Liver (tissue), 9 donors: ENCODE measurements around the gene TRIM4. TPM values are rescaled to one million over a fixed set of nuclear protein-coding genes. Genes with fewer than 3 reads are reported as not detected.
"Not testable (repeated sequence)": the region's sequence is repeated elsewhere in the genome, so short reads cannot be mapped to it uniquely, and the experiment has no call there.

Experiments
- DNase-seq: peaks from one replicate; pipeline ENCODE4 v3.0.0-alpha.2; 2017; ENCODE audit warnings: low spot score
- H3K27ac ChIP-seq, 2 donors: one replicate each; pipeline ENCODE4 v1.7.0; 2013; ENCODE audit warnings: inconsistent platforms in 2 of 2, low read length in 2 of 2, control low read depth in 1 of 2, low read depth in 1 of 2, mild to moderate bottlenecking in 1 of 2
- H3K27me3 ChIP-seq, 4 donors: one replicate each; pipeline versions ENCODE4 v1.6.1 to v1.7.0; 2013; ENCODE audit warnings: low read length in 3 of 4, inconsistent platforms in 1 of 4, mild to moderate bottlenecking in 1 of 4, moderate library complexity in 1 of 4; ENCODE audit not compliant: control insufficient read depth in 4 of 4, insufficient read depth in 4 of 4
- H3K36me3 ChIP-seq, 4 donors: one replicate each; pipeline versions ENCODE4 v1.6.1 to v1.7.0; 2013; ENCODE audit warnings: low read length in 3 of 4, mild to moderate bottlenecking in 3 of 4, low read depth in 1 of 4, moderate library complexity in 1 of 4; ENCODE audit not compliant: control insufficient read depth in 4 of 4, insufficient read depth in 3 of 4
- H3K4me1 ChIP-seq, 4 donors: one replicate each; pipeline versions ENCODE4 v1.6.1 to v1.7.0; 2013; ENCODE audit warnings: low read length in 3 of 4, mild to moderate bottlenecking in 3 of 4, moderate library complexity in 1 of 4; ENCODE audit not compliant: control insufficient read depth in 4 of 4, insufficient read depth in 4 of 4
- H3K4me3 ChIP-seq, 3 donors: one replicate each; pipeline versions ENCODE4 v1.6.1 to v1.7.0; 2013; ENCODE audit warnings: low read length in 3 of 3, control low read depth in 1 of 3, low read depth in 1 of 3, mild to moderate bottlenecking in 1 of 3
- H3K9ac ChIP-seq, 2 donors: one replicate each; pipeline ENCODE4 v1.7.0; 2013; ENCODE audit warnings: low read length in 2 of 2, mild to moderate bottlenecking in 2 of 2, moderate library complexity in 2 of 2, control low read depth in 1 of 2, low read depth in 1 of 2
- H3K9me3 ChIP-seq, 4 donors: one replicate each; pipeline versions ENCODE4 v1.6.1 to v1.7.0; 2013; ENCODE audit warnings: low read length in 3 of 4; ENCODE audit not compliant: control insufficient read depth in 4 of 4
- ATF3 ChIP-seq: IDR thresholded peaks from 2 replicates; pipeline ENCODE4 v1.6.1; 2016; ENCODE audit warnings: antibody characterized with exemption
- CTCF ChIP-seq: fragments of 150-350 bp; IDR thresholded peaks from 2 replicates; pipeline ENCODE4 v1.5.1; 2017; ENCODE audit warnings: improper control_type of control experiment, low read depth, low read length; ENCODE audit not compliant: missing input control
- EGR1 ChIP-seq, 2 donors: IDR thresholded peaks; 2 replicates each; pipeline ENCODE4 v1.6.1; 2016 to 2018; ENCODE audit warnings: antibody characterized with exemption in 2 of 2, low read depth in 2 of 2
- FOXA2 ChIP-seq: IDR thresholded peaks from 2 replicates; pipeline ENCODE4 v1.6.1; 2016; ENCODE audit warnings: antibody characterized with exemption
- HNF4A ChIP-seq, 2 donors: conservative IDR thresholded peaks; 2 replicates each; pipeline ENCODE4 v1.6.1; 2016; ENCODE audit warnings: antibody characterized with exemption in 2 of 2, mild to moderate bottlenecking in 2 of 2
- HNF4G ChIP-seq: IDR thresholded peaks from 2 replicates; pipeline ENCODE4 v1.6.1; 2016; ENCODE audit warnings: antibody characterized with exemption
- JUND ChIP-seq, 2 donors: IDR thresholded peaks; 2 replicates each; pipeline ENCODE4 v1.6.1; 2016; ENCODE audit warnings: antibody characterized with exemption in 2 of 2
- MAX ChIP-seq: IDR thresholded peaks from 2 replicates; pipeline ENCODE4 v1.6.1; 2016; ENCODE audit warnings: antibody characterized with exemption
- RAD21 ChIP-seq, 2 donors: IDR thresholded peaks; 2 replicates each; pipeline ENCODE4 v1.6.1; 2016; ENCODE audit warnings: antibody characterized with exemption in 2 of 2, mild to moderate bottlenecking in 2 of 2
- REST ChIP-seq: IDR thresholded peaks from 2 replicates; pipeline ENCODE4 v1.6.1; 2016; ENCODE audit warnings: antibody characterized with exemption, mild to moderate bottlenecking
- RXRA ChIP-seq, 2 donors: IDR thresholded peaks; 2 replicates each; pipeline ENCODE4 v1.6.1; 2017 to 2018; ENCODE audit warnings: antibody characterized with exemption in 2 of 2, mild to moderate bottlenecking in 1 of 2
- SP1 ChIP-seq: IDR thresholded peaks from 2 replicates; pipeline ENCODE4 v1.6.1; 2018; ENCODE audit warnings: antibody characterized with exemption, mild to moderate bottlenecking
- TAF1 ChIP-seq: conservative IDR thresholded peaks from 2 replicates; pipeline ENCODE4 v1.6.1; 2016; ENCODE audit warnings: antibody characterized with exemption, mild to moderate bottlenecking
- YY1 ChIP-seq: IDR thresholded peaks from 2 replicates; pipeline ENCODE4 v1.6.1; 2016; ENCODE audit warnings: antibody characterized with exemption, mild to moderate bottlenecking
- ZBTB33 ChIP-seq: IDR thresholded peaks from 2 replicates; pipeline ENCODE4 v1.6.1; 2016; ENCODE audit warnings: antibody characterized with exemption
- WGBS: extraction: QIAGEN DNeasy Blood & Tissue Kit; methylation state at CpG from one replicate; pipeline ENCODE4 v1.1.7; 2013; 5-methylcytosine and 5-hydroxymethylcytosine counted together
- polyA plus RNA-seq, 2 donors: library from polyadenylated mRNA; stranded (reverse) in 1 of 2; unstranded in 1 of 2; fragments of 200-250 nt in 1 of 2; fragments of >200 nt in 1 of 2; fragmentation: Nextera tagmentation in 1 of 2; extraction: Ambion mirVana in 1 of 2; gene quantifications; one replicate each; pipeline versions ENCODE4 v1.2.1 to v1.2.3, GENCODE V29; 2013 to 2015
- total RNA-seq, 2 donors: library from RNA; depleted of rRNA; stranded (reverse); fragments of >200 nt; gene quantifications; one replicate each; pipeline ENCODE4 v1.2.3, GENCODE V29; 2014
- donor health status: healthy.
- donor health status: healthy.
- donor health status: healthy.
- donor health status: healthy.
- donor health status: healthy.

TRIM4 gene
- total and polyA plus RNA-seq, 4 donors = 11.9 to 23.0 (median 14.6) TPM

- Histone ChIP-seq H3K27ac (no peak overlapping the region), H3K9me3 (no peaks in the 10 kb centered on the region), H3K4me1 (no peaks in the 10 kb centered on the region), H3K27me3 (no peaks in the 10 kb centered on the region), H3K4me3 (no peak overlapping the region), H3K36me3 (no peaks in the 10 kb centered on the region), H3K9ac (no peak overlapping the region)
- WGBS = 91% methylated on average over 5 of the region's 5 CpGs
- DNase-seq = no peak
- TF ChIP-seq HNF4G (no peak), HNF4A (conservative IDR thresholded peaks at IDR 0.05) (no peak), YY1 (no peak), TAF1 (no peak), MAX (no peak), RXRA (IDR thresholded peaks at IDR 0.05) (no peak), CTCF (no peak), ZBTB33 (no peak), RAD21 (IDR thresholded peaks at IDR 0.05) (no peak), ATF3 (no peak), JUND (IDR thresholded peaks at IDR 0.05) (no peak), FOXA2 (no peak), EGR1 (IDR thresholded peaks at IDR 0.05; ENCODE audit: low read depth in 2 of 2) (no peak)
Observed at GRCh38 chr7:99876491-99876890, 42.8 kb downstream of the TRIM4 start.

- no peak for TF ChIP-seq REST
- no peak for TF ChIP-seq SP1
- TF ChIP-seq EGR1 (IDR thresholded peaks at IDR 0.05; ENCODE audit: low read depth in 2 of 2) = no peak
- no peak for TF ChIP-seq JUND (IDR thresholded peaks at IDR 0.05)
- TF ChIP-seq ZBTB33 = no peak
- Histone ChIP-seq H3K27ac (no peak overlapping the region), H3K4me3 (no peak overlapping the region), H3K9ac (no peak overlapping the region), H3K9me3 (no peaks in the 10 kb centered on the region), H3K36me3 (peaks cover 0 to 25% (median 9%) of the 10 kb centered on the region in 4 donors), H3K4me1 (no peaks in the 10 kb centered on the region), H3K27me3 (no peaks in the 10 kb centered on the region)
- no peak for DNase-seq
- WGBS = 92% methylated on average over 1 of the region's 1 CpG
Observed at GRCh38 chr7:99868246-99868645, 51.1 kb downstream of the TRIM4 start.

- peaks cover 0 to 33% (median 12%) of the 10 kb centered on the region in 4 donors for H3K36me3 ChIP-seq
- H3K4me1 ChIP-seq, DNase-seq, H3K27me3 ChIP-seq, H3K27ac ChIP-seq, H3K9me3 ChIP-seq, H3K9ac ChIP-seq, H3K4me3 ChIP-seq: not testable (repeated sequence)
- WGBS = 95% methylated on average over 2 of the region's 2 CpGs
Observed at GRCh38 chr7:99867477-99867876, 51.9 kb downstream of the TRIM4 start.
